Hepatocyte (in vitro differentiated cells): ENCODE data around the gene CRAMP1. TPM values are rescaled to one million over a fixed set of nuclear protein-coding genes. Genes with fewer than 3 reads are reported as not detected.
A peak's percentile ranks its signal among the peaks of the same experiment; 100 is the strongest.

Experiments used
- DNase-seq: peaks from one replicate; pipeline ENCODE4 v3.0.0-alpha.2; 2016; ENCODE audit warnings: low spot score
- H2AFZ ChIP-seq: fragments of 200-600 bp; sonication (generic); 2 replicates; pipeline ENCODE4 v1.6.0; 2016; ENCODE audit warnings: antibody characterized with exemption, mild to moderate bottlenecking
- H3K27ac ChIP-seq: fragments of 200-600 bp; sonication (generic); 2 replicates; pipeline ENCODE4 v1.5.1; 2016; ENCODE audit warnings: mild to moderate bottlenecking
- H3K27me3 ChIP-seq: fragments of 200-600 bp; sonication (generic); 2 replicates; pipeline ENCODE4 v1.6.1; 2016
- H3K36me3 ChIP-seq: fragments of 200-600 bp; sonication (generic); replicated peaks from 2 replicates; pipeline ENCODE4 v1.5.1; 2016; ENCODE audit warnings: low read depth; ENCODE audit not compliant: insufficient read depth
- H3K4me1 ChIP-seq: fragments of 200-600 bp; sonication (generic); 2 replicates; pipeline ENCODE4 v1.5.1; 2016; ENCODE audit warnings: mild to moderate bottlenecking, moderate library complexity; ENCODE audit not compliant: insufficient read depth
- H3K4me2 ChIP-seq: fragments of 200-600 bp; sonication (generic); 2 replicates; pipeline ENCODE4 v1.6.0; 2016
- H3K4me3 ChIP-seq: fragments of 200-600 bp; sonication (generic); 2 replicates; pipeline ENCODE4 v1.5.1; 2016; ENCODE audit warnings: mild to moderate bottlenecking
- H3K79me2 ChIP-seq: fragments of 200-600 bp; sonication (generic); 2 replicates; pipeline ENCODE4 v1.6.0; 2017; ENCODE audit warnings: mild to moderate bottlenecking
- H3K9me2 ChIP-seq: fragments of 200-600 bp; sonication (generic); replicated peaks from 2 replicates; pipeline ENCODE4 v1.6.0; 2017; ENCODE audit warnings: mild to moderate bottlenecking; ENCODE audit not compliant: insufficient read depth
- H3K9me3 ChIP-seq: fragments of 200-600 bp; sonication (generic); 2 replicates; pipeline ENCODE4 v1.5.1; 2016; ENCODE audit warnings: low read depth, mild to moderate bottlenecking
- H4K20me1 ChIP-seq: fragments of 200-600 bp; sonication (generic); 2 replicates; pipeline ENCODE4 v1.6.0; 2016; ENCODE audit warnings: mild to moderate bottlenecking; ENCODE audit not compliant: insufficient read depth, poor library complexity, severe bottlenecking
- EZH2 ChIP-seq: fragments of 200-600 bp; sonication (generic); IDR thresholded peaks from 2 replicates; pipeline ENCODE4 v1.6.1; 2016; ENCODE audit warnings: antibody characterized with exemption, mild to moderate bottlenecking, borderline replicate concordance
- EZH2phosphoT487 ChIP-seq: fragments of 200-600 bp; sonication (generic); IDR thresholded peaks from one replicate; pipeline ENCODE4 v1.6.1; 2018; ENCODE audit warnings: antibody characterized with exemption, mild to moderate bottlenecking, low read depth, moderate library complexity; ENCODE audit not compliant: unreplicated experiment, severe bottlenecking
- WGBS: methylation state at CpG from one replicate; pipeline ENCODE4 v1.1.6; 2016; ENCODE audit warnings: low lambda C conversion rate; ENCODE audit errors: missing lambda C conversion rate; 5-methylcytosine and 5-hydroxymethylcytosine counted together
- polyA plus RNA-seq: library from polyadenylated mRNA; unstranded; fragments of >200 nt; fragmentation: Nextera tagmentation; extraction: Ambion mirVana; gene quantifications from 2 replicates; pipeline ENCODE4 v1.2.1, GENCODE V29; 2016
- total RNA-seq: library from RNA; depleted of rRNA; stranded (reverse); fragments of >200 nt; gene quantifications from 2 replicates; pipeline ENCODE4 v1.2.3, GENCODE V29; 2014
- TF ChIP-seq, protein P1 (sequence below): fragments of 200-600 bp; sonication (generic); IDR thresholded peaks from 2 replicates; pipeline ENCODE4 v1.5.1; 2016; ENCODE audit warnings: antibody characterized with exemption, mild to moderate bottlenecking; ENCODE audit not compliant: poor library complexity

The CRAMP1 gene
- total and polyA plus RNA-seq, 2 experiments from 2014 or later, result 6.7 to 8.2 TPM

DNA sequence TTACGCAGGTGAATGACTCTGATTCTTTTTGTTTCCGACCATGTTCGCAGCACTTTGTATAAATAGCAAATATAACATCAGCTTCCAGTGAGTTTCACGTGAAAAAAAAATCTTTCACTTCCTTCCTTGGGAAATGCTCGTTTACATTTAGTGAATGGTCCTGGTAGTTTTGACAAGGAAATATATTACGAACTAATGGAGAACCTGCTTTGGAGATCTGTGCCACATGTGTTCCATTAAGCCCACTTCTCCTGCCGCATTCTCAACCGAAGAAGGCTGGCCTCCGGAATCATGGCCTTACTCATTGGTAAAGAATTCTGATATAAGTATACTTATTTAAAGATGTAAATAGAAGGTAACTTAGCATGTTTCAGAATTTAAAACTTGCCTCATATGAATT lies 3.6 kb downstream of the CRAMP1 start:
- Histone ChIP-seq H2AFZ (no peak overlapping the region), H3K4me1 (peaks cover 29% of the 10 kb centered on the region), H3K9me3 (no peaks in the 10 kb centered on the region), H3K36me3 (no peaks in the 10 kb centered on the region), H4K20me1 (peaks cover 21% of the 10 kb centered on the region), H3K4me3 (peak overlapping the region; percentile 50), H3K27me3 (no peaks in the 10 kb centered on the region), H3K79me2 (peaks cover 74% of the 10 kb centered on the region), H3K4me2 (peak overlapping the region; percentile 98), H3K27ac (no peak overlapping the region), H3K9me2 (no peaks in the 10 kb centered on the region)
- 68% methylated on average over 9 of the region's 9 CpGs for WGBS
- DNase-seq, result no peak
- TF ChIP-seq EZH2phosphoT487, result no peak
- TF ChIP-seq EZH2, result no peak
- TF ChIP-seq, protein P1, sequence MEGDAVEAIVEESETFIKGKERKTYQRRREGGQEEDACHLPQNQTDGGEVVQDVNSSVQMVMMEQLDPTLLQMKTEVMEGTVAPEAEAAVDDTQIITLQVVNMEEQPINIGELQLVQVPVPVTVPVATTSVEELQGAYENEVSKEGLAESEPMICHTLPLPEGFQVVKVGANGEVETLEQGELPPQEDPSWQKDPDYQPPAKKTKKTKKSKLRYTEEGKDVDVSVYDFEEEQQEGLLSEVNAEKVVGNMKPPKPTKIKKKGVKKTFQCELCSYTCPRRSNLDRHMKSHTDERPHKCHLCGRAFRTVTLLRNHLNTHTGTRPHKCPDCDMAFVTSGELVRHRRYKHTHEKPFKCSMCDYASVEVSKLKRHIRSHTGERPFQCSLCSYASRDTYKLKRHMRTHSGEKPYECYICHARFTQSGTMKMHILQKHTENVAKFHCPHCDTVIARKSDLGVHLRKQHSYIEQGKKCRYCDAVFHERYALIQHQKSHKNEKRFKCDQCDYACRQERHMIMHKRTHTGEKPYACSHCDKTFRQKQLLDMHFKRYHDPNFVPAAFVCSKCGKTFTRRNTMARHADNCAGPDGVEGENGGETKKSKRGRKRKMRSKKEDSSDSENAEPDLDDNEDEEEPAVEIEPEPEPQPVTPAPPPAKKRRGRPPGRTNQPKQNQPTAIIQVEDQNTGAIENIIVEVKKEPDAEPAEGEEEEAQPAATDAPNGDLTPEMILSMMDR, result no peak

DNA sequence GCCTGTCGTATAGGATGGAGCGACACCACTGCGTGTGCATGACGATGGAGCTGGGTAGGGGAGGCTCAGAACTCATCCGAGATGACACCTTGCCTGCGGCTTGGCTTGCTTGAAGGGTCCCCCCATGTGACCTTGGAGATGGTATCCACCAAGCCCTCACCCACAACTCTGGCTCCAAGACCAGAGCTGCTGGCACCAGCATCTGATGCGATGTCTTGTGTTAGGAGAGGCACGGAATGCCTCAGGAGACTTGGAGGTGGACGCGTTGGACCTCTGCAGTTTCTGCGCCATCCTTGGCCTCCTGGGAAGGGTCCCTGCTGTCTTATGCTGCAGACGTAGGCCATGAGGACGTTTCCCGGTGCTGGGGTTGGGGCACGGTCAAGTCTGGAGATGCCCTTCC lies 7.8 kb downstream of the CRAMP1 start:
- peaks cover 14% of the 10 kb centered on the region for H3K4me1 ChIP-seq
- no peak overlapping the region for H3K4me2 ChIP-seq
- no peaks in the 10 kb centered on the region for H3K9me3 ChIP-seq
- H3K27ac ChIP-seq, result no peak overlapping the region
- no peaks in the 10 kb centered on the region for H3K27me3 ChIP-seq
- H4K20me1 ChIP-seq, result peaks cover 39% of the 10 kb centered on the region
- WGBS, result 96% methylated on average over 15 of the region's 15 CpGs
- H3K4me3 ChIP-seq, result no peak overlapping the region
- H3K9me2 ChIP-seq, result no peaks in the 10 kb centered on the region
- DNase-seq, result no peak
- peaks cover 100% of the 10 kb centered on the region for H3K79me2 ChIP-seq
- TF ChIP-seq, protein P1, result no peak
- TF ChIP-seq EZH2 (no peak), EZH2phosphoT487 (no peak)
- H3K36me3 ChIP-seq, result no peaks in the 10 kb centered on the region
- no peak overlapping the region for H2AFZ ChIP-seq

DNA sequence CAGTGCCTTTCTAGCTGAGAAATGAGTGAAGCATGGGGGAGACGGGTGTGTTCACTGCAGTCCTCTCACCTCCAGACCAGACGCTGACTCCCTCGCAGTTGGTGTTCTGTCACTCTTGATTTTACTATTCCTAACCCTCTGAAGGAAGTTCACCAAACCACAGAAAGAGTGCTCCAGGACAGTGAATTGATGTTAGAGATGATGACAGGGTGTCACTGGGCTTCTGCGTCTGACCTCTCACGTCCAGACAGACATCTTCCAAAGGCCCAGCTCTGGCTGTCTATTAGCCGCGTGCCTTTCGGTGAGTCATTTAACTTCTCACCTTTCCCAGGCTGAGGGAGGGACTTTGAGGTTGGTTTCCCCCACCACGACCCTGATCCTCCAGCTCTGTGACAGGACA lies 8.2 kb downstream of the CRAMP1 start:
- Histone ChIP-seq H3K36me3 (no peaks in the 10 kb centered on the region), H3K4me2 (no peak overlapping the region)
- WGBS, result 93% methylated on average over 9 of the region's 9 CpGs

DNA sequence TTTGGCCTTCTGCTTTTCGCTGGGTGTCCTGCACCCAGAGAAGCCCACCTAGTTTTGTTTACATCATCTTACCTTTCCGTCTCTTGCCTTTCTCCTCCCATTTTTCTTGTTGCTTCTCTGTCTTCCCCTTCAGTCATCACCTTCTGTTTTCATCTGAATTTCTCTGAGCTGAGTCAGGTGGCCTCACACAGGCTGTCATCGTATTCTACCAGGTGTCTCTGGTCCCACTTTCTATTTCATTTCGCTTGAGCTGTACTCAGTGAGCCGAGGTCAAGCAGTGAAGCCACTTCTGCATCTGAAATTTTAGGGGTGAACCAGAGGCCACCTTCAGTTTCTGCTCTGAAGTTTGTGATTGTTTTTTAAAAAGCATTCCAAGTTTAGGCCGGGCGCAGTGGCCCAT lies 9.7 kb downstream of the CRAMP1 start:
- Histone ChIP-seq H3K4me3 (no peak overlapping the region), H4K20me1 (peaks cover 42% of the 10 kb centered on the region), H3K4me1 (no peaks in the 10 kb centered on the region), H3K4me2 (no peak overlapping the region), H3K36me3 (no peaks in the 10 kb centered on the region), H3K79me2 (peaks cover 100% of the 10 kb centered on the region), H3K27me3 (no peaks in the 10 kb centered on the region), H3K9me3 (no peaks in the 10 kb centered on the region), H3K9me2 (no peaks in the 10 kb centered on the region), H2AFZ (no peak overlapping the region), H3K27ac (no peak overlapping the region)
- 96% methylated on average over 7 of the region's 7 CpGs for WGBS
- no peak for DNase-seq
- TF ChIP-seq EZH2phosphoT487 (no peak), EZH2 (no peak)
- TF ChIP-seq, protein P1, result no peak

More for the DNA sequence above, 8.2 kb downstream of the CRAMP1 start:
- DNase-seq, result no peak
- Histone ChIP-seq H3K4me3 (no peak overlapping the region), H3K27me3 (no peaks in the 10 kb centered on the region), H2AFZ (no peak overlapping the region), H3K4me1 (peaks cover 10% of the 10 kb centered on the region), H4K20me1 (peaks cover 41% of the 10 kb centered on the region), H3K27ac (no peak overlapping the region), H3K9me2 (no peaks in the 10 kb centered on the region), H3K79me2 (peaks cover 100% of the 10 kb centered on the region), H3K9me3 (no peaks in the 10 kb centered on the region)
- TF ChIP-seq EZH2, result no peak
